ENCODE data around the gene CNKSR2.

CNKSR2 gene

DNA sequence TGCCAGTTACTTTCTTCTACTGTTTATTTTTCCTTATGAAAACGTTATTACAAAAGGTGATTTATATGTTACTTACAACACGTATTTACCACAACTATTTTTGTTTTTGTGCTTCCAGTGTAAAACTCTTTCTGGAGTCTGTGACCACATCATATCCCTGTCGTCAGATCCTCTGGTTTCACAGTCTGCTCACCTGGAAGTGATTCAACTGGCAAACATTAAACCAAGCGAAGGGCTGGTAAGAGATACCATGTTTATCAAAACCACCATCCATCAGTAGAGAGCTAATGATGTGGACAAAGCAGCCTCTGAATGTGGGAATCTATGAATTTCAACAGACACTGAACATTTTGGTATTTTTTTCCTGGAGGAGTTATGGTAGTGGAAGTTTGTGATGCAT lies 116.1 kb downstream of the CNKSR2 start:
- TF ChIP-seq, protein P1, sequence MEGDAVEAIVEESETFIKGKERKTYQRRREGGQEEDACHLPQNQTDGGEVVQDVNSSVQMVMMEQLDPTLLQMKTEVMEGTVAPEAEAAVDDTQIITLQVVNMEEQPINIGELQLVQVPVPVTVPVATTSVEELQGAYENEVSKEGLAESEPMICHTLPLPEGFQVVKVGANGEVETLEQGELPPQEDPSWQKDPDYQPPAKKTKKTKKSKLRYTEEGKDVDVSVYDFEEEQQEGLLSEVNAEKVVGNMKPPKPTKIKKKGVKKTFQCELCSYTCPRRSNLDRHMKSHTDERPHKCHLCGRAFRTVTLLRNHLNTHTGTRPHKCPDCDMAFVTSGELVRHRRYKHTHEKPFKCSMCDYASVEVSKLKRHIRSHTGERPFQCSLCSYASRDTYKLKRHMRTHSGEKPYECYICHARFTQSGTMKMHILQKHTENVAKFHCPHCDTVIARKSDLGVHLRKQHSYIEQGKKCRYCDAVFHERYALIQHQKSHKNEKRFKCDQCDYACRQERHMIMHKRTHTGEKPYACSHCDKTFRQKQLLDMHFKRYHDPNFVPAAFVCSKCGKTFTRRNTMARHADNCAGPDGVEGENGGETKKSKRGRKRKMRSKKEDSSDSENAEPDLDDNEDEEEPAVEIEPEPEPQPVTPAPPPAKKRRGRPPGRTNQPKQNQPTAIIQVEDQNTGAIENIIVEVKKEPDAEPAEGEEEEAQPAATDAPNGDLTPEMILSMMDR (IDR thresholded peaks at IDR 0.05; ENCODE audit: low read length), result no peak
- TF ChIP-seq EZH2 (IDR thresholded peaks at IDR 0.05; ENCODE audit: borderline replicate concordance, low read length), result no peak
- H3F3A ChIP-seq (ENCODE audit: insufficient read depth, low read length), result no peaks in the 10 kb centered on the region
- H3K36me3 ChIP-seq (ENCODE audit: insufficient read depth, low read length), result no peaks in the 10 kb centered on the region
- no peaks in the 10 kb centered on the region for H3K9me2 ChIP-seq (ENCODE audit: low read depth, low read length)
- H2AFZ ChIP-seq (ENCODE audit: low read length), result no peak overlapping the region
- H3K4me3 ChIP-seq (ENCODE audit: low read depth, low read length, poor library complexity, severe bottlenecking), result no peak overlapping the region
- H3K4me1 ChIP-seq (ENCODE audit: insufficient read depth, low read length, severe bottlenecking), result no peaks in the 10 kb centered on the region
- no peaks in the 10 kb centered on the region for H4K20me1 ChIP-seq (ENCODE audit: insufficient read depth, low read length)
- no peaks in the 10 kb centered on the region for H3K27me3 ChIP-seq (ENCODE audit: insufficient read depth, low read length)
- H3K4me2 ChIP-seq (ENCODE audit: low read length), result no peak overlapping the region
- H3K9ac ChIP-seq (ENCODE audit: low read length), result no peak overlapping the region
- H3K79me2 ChIP-seq (ENCODE audit: insufficient read depth, low read length), result no peaks in the 10 kb centered on the region
- H3K9me3 ChIP-seq (ENCODE audit: low read length), result no peaks in the 10 kb centered on the region
- no peak overlapping the region for H3K27ac ChIP-seq (ENCODE audit: low read depth, low read length, poor library complexity, severe bottlenecking)

DNA sequence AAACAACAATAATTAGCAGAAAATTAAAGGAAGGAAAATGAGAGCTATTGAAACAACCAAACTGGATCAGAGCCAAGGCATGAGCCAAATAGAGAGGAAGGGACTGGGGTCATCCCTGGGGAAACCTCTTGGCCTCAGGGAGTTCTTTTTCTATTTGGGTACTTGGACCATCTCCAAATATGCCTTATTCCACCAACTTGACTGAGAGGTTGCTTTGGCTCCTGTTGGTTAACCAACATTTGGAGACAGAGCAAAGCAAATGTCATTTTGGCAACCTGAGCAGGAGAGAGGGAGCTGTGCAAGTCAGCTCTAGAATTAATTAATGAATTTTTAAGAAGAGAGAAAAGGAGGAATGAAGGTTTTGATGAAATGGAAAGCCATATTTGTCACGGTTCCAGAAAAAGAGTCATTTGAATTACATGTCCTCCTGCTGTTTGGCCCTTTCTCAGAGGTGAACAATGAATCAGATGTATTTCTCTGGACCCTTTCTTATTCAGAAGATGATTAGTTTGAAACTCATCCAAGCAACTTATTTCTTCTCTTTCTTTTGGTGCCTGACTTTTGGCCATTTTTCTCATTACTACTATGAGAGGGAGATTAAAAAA lies 119.1 kb downstream of the CNKSR2 start:
- Histone ChIP-seq H3K27me3 (ENCODE audit: insufficient read depth, low read length) (no peaks in the 10 kb centered on the region), H3K4me2 (ENCODE audit: low read length) (no peak overlapping the region), H3F3A (ENCODE audit: insufficient read depth, low read length) (no peaks in the 10 kb centered on the region), H3K4me1 (ENCODE audit: insufficient read depth, low read length, severe bottlenecking) (no peaks in the 10 kb centered on the region), H3K9ac (ENCODE audit: low read length) (no peak overlapping the region), H2AFZ (ENCODE audit: low read length) (no peak overlapping the region), H4K20me1 (ENCODE audit: insufficient read depth, low read length) (no peaks in the 10 kb centered on the region), H3K4me3 (ENCODE audit: low read depth, low read length, poor library complexity, severe bottlenecking) (no peak overlapping the region), H3K79me2 (ENCODE audit: insufficient read depth, low read length) (no peaks in the 10 kb centered on the region), H3K9me3 (ENCODE audit: low read length) (no peaks in the 10 kb centered on the region), H3K27ac (ENCODE audit: low read depth, low read length, poor library complexity, severe bottlenecking) (no peak overlapping the region), H3K9me2 (ENCODE audit: low read depth, low read length) (no peaks in the 10 kb centered on the region), H3K36me3 (ENCODE audit: insufficient read depth, low read length) (no peaks in the 10 kb centered on the region)
- TF ChIP-seq EZH2 (IDR thresholded peaks at IDR 0.05; ENCODE audit: borderline replicate concordance, low read length), result no peak
- TF ChIP-seq, protein P1 (IDR thresholded peaks at IDR 0.05; ENCODE audit: low read length), result no peak

DNA sequence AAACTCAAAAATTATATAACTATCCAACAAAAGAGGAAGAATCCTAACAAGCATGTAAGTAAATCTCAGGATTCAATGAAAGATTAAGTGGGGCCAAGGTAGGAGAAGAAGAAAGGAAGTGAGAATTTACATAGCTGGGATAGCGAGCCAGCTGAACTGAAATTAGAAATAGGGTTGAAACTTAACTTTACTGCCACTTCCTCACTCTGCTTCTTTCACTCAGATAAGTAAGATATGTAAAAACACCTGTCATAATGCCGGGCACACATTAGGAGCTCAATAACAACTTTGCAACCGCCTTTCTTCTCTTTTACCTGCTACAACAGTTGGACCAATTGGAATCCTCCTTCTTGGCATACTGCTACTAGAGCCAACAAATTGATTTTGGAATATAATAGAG lies 129.4 kb downstream of the CNKSR2 start:
- Histone ChIP-seq H3F3A (ENCODE audit: insufficient read depth, low read length) (no peaks in the 10 kb centered on the region), H3K79me2 (ENCODE audit: insufficient read depth, low read length) (no peaks in the 10 kb centered on the region), H4K20me1 (ENCODE audit: insufficient read depth, low read length) (no peaks in the 10 kb centered on the region), H3K36me3 (ENCODE audit: insufficient read depth, low read length) (no peaks in the 10 kb centered on the region), H3K4me1 (ENCODE audit: insufficient read depth, low read length, severe bottlenecking) (no peaks in the 10 kb centered on the region), H3K27me3 (ENCODE audit: insufficient read depth, low read length) (no peaks in the 10 kb centered on the region), H3K27ac (ENCODE audit: low read depth, low read length, poor library complexity, severe bottlenecking) (no peak overlapping the region), H3K9me2 (ENCODE audit: low read depth, low read length) (no peaks in the 10 kb centered on the region), H2AFZ (ENCODE audit: low read length) (no peak overlapping the region), H3K4me3 (ENCODE audit: low read depth, low read length, poor library complexity, severe bottlenecking) (no peak overlapping the region), H3K9me3 (ENCODE audit: low read length) (no peaks in the 10 kb centered on the region), H3K4me2 (ENCODE audit: low read length) (no peak overlapping the region), H3K9ac (ENCODE audit: low read length) (no peak overlapping the region)
- TF ChIP-seq, protein P1 (IDR thresholded peaks at IDR 0.05; ENCODE audit: low read length), result no peak
- TF ChIP-seq EZH2 (IDR thresholded peaks at IDR 0.05; ENCODE audit: borderline replicate concordance, low read length), result no peak
